Measurements from ENCODE around the gene SNAP25.

DNA sequence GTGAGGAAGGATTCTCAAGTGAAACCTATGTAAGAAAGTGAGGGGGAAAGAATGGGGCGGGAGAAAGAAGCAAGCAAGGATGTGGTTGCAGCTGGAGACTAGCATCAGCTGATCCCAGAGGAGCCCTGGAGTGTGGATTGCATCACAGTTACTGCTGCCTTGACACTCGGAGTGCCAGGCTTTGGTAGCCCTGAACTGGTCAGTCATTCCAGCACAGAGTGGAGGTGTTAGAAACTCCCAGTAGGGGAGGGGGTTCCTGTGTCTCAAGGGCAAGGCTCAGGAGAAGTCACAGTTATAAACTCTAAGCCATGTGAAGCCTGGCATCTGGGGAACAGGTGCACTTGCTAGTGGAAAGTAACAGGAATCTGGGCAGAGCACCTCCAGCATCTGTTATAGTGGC lies 23.5 kb downstream of the SNAP25 start:
- no peak for TF ChIP-seq CTCF (tag by site-specific recombination; IDR thresholded peaks at IDR 0.05)
- TF ChIP-seq, protein P1, sequence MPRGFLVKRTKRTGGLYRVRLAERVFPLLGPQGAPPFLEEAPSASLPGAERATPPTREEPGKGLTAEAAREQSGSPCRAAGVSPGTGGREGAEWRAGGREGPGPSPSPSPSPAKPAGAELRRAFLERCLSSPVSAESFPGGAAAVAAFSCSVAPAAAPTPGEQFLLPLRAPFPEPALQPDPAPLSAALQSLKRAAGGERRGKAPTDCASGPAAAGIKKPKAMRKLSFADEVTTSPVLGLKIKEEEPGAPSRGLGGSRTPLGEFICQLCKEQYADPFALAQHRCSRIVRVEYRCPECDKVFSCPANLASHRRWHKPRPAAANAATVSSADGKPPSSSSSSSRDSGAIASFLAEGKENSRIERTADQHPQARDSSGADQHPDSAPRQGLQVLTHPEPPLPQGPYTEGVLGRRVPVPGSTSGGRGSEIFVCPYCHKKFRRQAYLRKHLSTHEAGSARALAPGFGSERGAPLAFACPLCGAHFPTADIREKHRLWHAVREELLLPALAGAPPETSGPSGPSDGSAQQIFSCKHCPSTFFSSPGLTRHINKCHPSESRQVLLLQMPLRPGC (tag by site-specific recombination; IDR thresholded peaks at IDR 0.05), result no peak
- TF ChIP-seq BCL11A (tag by site-specific recombination; IDR thresholded peaks at IDR 0.05; ENCODE audit: low read depth), result no peak
- TF ChIP-seq, protein P2, sequence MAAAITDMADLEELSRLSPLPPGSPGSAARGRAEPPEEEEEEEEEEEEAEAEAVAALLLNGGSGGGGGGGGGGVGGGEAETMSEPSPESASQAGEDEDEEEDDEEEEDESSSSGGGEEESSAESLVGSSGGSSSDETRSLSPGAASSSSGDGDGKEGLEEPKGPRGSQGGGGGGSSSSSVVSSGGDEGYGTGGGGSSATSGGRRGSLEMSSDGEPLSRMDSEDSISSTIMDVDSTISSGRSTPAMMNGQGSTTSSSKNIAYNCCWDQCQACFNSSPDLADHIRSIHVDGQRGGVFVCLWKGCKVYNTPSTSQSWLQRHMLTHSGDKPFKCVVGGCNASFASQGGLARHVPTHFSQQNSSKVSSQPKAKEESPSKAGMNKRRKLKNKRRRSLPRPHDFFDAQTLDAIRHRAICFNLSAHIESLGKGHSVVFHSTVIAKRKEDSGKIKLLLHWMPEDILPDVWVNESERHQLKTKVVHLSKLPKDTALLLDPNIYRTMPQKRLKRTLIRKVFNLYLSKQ (tag by site-specific recombination; IDR thresholded peaks at IDR 0.05; ENCODE audit: borderline replicate concordance), result no peak
- TF ChIP-seq BCL11B (tag by site-specific recombination; IDR thresholded peaks at IDR 0.05; ENCODE audit: low read depth), result no peak
- TF ChIP-seq ZFP41 (tag by site-specific recombination; IDR thresholded peaks at IDR 0.05; ENCODE audit: borderline replicate concordance), result no peak
- no peak for TF ChIP-seq ZNF311 (tag by site-specific recombination; IDR thresholded peaks at IDR 0.05; ENCODE audit: borderline replicate concordance)
- TF ChIP-seq, protein P3, sequence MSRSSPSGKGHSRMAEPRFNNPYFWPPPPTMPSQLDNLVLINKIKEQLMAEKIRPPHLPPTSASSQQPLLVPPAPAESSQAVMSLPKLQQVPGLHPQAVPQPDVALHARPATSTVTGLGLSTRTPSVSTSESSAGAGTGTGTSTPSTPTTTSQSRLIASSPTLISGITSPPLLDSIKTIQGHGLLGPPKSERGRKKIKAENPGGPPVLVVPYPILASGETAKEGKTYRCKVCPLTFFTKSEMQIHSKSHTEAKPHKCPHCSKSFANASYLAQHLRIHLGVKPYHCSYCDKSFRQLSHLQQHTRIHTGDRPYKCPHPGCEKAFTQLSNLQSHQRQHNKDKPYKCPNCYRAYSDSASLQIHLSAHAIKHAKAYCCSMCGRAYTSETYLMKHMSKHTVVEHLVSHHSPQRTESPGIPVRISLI (tag by site-specific recombination; IDR thresholded peaks at IDR 0.05), result no peak
- TF ChIP-seq ZNF302 (tag by site-specific recombination; IDR thresholded peaks at IDR 0.05; ENCODE audit: low read depth), result no peak
- TF ChIP-seq, protein P4, sequence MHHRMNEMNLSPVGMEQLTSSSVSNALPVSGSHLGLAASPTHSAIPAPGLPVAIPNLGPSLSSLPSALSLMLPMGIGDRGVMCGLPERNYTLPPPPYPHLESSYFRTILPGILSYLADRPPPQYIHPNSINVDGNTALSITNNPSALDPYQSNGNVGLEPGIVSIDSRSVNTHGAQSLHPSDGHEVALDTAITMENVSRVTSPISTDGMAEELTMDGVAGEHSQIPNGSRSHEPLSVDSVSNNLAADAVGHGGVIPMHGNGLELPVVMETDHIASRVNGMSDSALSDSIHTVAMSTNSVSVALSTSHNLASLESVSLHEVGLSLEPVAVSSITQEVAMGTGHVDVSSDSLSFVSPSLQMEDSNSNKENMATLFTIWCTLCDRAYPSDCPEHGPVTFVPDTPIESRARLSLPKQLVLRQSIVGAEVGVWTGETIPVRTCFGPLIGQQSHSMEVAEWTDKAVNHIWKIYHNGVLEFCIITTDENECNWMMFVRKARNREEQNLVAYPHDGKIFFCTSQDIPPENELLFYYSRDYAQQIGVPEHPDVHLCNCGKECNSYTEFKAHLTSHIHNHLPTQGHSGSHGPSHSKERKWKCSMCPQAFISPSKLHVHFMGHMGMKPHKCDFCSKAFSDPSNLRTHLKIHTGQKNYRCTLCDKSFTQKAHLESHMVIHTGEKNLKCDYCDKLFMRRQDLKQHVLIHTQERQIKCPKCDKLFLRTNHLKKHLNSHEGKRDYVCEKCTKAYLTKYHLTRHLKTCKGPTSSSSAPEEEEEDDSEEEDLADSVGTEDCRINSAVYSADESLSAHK (tag by site-specific recombination; IDR thresholded peaks at IDR 0.05), result no peak
- TF ChIP-seq ZFP69B (tag by site-specific recombination; IDR thresholded peaks at IDR 0.05), result no peak
